SIG-M5 treated with dmso at 0.1 percent for 504 hours (cell line): ENCODE measurements around the gene TNNT2.
A peak's percentile ranks its signal among the peaks of the same experiment; 100 is the strongest.

Source experiments
- DNase-seq: peaks from one replicate; lab custom pipeline; 2025; ENCODE audit not compliant: unreplicated experiment; lab: John Stamatoyannopoulos, UW

The TNNT2 gene

DNA sequence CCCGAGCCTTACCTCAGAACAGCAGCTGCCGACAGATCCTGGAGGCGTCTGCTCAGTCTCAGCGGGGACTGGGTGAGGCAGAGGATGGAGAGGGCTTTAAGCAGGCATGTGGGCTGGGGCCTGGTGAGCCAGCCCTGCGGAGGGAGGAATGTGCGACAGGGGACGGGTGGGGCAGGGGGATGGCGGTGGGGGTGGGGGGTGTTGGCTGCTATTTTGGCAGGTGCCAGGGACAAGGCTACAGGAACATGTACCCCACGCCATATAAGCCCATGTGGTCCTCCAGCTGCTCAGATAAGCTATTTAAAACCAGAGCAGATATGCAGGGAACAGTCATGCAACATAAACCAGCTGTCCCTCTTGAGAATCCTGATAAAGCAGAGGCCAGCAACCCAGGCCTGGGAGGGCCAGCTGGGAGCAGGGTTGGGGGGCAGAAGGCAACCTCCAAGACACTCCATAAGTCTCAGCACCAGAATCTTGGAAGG lies at the start of gene TNNT2:
TNNT2 (minus strand) TSS at position 70 of the 482 bp plus-strand sequence. CDS start 4,426 bp downstream, outside the sequence.
- DNase-seq, result no peak

DNA sequence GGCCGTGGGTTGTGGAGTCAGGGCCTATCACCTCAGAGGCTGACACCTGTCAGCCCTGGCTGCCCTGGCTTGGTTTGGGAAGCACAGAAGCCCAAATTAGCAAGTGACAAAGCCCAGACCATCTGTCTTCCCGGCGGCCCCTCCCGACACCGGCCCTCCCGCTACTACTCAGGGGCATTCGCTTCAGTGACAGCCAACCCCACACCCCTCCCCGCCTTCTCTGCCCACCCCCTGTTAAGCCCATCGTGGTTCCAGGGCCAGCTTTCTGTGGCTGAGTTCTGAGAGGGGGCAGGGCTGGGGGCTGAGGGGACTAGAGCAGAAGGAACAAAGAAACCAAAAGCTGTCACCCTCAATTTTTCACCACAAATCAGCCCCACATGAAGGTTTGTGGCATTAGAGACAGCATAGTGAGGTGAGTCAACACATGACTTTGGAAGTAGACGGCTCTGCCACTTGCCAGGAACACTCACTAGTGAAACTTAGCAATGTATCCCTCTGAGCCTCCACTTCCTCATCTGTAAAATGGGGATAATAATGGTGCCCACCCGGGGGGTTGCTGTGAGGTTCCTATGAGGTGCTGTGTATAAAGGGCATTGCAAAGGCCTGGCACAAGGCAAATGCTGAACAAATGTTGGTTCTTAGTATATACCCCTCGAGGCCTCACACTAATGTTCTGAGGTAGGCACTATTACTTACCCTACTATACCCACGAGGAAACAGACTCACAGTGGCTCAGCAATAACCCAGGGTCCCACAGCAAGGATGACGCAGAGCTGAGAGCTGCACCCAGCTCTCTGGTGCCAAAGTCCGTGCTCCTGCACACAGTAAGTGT lies 49.2 kb upstream of the TNNT2 start:
- DNase-seq, result no peak

DNA sequence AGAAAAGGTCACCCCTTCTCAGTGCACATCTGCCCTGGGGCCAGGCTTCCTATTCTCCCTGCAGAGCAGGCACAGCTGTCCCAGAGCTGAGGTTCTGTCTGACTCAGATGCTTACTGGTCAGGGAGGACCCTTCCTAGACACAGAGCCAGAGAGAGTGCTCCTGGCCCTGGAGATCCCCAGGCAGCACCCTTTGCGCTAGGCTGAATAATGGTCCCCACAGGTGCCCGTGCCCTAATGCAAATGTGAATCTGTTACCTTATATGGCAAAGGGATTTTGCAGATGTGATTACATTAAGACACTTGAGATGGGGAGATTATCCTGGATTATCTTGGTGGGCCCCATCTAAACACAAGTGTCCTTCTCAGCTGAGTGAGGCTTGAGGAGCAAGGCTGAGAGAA lies 46.7 kb upstream of the TNNT2 start:
- DNase-seq, result no peak

DNA sequence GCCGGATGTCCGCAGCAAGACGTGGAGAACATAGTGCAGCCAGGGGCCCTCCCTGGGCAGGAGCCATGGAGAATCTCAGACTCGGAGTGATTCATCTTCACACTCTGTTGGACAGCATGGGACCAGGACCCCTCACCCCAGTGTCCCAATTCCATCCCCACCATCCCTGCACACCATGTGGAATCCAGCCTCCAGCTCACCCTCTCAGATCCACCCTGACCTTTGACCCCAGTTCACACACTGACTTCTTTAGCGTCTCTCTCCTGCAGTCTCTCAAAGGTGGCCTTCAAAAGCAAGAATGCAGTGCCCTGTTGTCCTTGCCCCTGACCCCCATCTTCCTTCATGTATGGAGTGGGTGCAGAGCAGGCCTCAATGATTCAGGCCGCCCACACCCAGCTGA lies 46.2 kb upstream of the TNNT2 start:
- no peak for DNase-seq

DNA sequence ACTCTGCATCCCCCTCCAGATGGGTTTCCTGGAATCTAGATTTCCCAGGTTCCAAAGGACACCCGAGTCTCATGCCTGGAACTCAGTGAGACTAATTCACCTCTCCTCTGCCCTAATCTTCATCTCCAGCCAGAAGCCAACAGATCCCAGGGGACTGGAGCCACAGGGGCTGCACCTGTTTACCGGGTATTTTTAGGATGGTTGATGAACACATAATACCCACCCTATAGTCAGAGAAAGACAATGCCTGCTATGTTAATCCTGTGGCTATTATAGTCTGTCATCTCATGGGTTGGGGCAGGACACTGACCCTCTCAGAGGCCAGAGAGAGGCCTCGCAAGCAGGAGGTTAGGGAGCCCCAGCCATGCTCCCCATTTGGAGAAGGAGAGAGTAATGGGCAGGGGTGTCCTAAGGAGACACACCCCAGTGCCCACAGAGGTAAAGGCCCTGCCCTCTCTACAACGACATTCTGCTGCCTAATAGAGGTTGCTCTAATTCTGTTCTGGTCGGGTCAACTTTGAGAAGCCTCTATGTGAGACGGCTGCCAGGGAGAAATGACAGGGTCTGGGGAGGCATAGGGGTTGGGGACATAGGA lies 45.1 kb upstream of the TNNT2 start:
- no peak for DNase-seq

DNA sequence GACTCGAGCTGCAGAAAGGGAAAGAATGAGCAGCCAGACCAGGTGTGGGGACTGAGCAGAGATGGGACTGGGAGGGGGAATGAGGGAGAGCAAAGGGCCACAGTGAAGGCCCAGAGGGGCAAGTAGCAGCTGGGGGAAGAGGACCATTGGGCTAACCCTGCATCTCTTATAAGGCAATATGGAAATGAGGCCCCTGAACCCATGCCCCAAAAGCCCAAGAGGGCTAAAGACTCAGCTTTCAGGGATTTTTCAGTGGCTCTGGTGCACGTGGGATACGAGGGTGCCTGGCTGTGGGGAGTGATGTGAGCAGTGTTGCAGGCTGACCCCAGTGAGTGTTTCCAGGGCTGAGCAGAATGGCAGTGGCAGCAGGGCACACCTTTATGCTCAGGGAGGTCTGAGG lies 44.5 kb upstream of the TNNT2 start:
- DNase-seq, result no peak

DNA sequence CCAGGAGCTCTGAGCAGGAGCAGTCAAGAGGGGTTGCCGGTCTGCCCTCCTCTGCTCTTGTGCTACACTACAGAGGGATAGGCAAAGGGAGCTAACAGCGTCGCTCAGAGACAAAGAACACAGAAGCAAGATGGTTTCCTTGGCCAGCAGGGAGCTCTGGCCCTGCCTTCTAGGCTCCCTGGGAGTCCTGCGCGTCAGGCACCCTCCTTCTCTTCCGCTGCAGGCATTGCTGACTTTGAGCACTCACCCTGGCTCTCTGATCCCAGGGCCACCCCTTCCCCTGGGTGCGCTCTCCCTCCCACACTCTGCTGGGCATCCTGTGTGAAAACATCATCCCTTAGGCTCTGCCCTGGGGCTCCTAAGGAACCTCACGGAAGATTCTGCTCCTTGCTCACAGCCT lies 43.6 kb upstream of the TNNT2 start:
- no peak for DNase-seq

DNA sequence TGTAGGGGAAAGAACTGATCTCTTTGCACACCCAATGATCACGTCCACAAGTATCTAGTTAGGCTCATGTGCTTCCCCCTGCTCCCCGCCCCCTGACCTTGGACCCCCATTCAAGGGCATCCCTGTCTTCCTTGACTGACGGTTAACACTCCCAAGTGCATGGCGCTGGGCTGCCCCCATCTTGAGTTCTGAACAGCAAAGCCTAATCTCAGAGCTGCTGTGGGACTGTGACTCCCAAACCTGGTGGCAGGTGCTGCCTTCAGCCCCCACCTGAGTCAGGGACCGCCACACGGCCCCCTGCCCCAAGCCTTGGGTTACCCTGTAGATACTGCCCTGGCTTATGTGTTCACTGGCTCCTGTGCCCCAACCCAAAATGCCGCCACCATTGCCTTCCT lies 43.1 kb upstream of the TNNT2 start:
- DNase-seq, result no peak

DNA sequence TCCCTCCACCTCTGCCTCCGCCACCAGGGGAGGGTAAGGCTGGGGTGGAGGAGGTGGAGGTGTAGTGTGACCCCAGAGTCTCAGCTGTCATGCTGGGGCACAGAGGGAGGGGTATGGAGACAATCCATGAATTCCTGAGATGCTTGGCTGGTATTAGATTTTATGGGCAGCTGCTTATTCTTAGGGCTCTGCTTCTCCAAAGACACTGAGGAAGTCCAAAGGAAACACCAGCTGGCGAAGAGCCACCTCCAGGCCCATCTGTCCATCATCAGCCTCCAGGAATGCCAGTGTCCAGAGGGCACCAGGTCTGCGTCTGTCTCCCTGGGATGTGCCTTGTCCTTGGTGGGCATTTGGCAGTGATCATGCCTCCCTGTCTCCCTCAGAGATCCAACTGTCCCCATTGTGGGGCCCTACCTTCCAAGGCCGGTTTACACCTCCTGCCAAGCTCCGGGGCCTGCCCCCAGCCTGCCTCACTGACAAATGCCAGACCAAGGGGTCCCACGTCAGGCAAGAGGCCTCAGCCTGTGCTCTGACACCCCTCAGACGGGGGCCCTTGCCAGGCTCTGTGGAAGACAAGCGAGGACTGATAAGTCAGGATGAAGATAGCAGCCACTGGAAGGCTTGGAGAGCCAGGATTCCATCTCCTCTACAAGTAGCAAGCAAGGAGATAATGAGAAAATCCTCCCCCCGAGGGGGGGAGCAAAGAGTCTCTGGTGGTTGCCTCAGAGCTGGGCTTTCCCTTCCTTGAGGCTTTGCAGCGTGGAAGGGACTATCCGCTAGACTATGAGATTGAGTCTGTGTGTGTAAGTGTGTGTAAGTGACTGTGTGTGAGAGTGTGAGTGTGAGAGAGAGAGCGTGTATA lies 42.5 kb upstream of the TNNT2 start:
- no peak for DNase-seq

DNA sequence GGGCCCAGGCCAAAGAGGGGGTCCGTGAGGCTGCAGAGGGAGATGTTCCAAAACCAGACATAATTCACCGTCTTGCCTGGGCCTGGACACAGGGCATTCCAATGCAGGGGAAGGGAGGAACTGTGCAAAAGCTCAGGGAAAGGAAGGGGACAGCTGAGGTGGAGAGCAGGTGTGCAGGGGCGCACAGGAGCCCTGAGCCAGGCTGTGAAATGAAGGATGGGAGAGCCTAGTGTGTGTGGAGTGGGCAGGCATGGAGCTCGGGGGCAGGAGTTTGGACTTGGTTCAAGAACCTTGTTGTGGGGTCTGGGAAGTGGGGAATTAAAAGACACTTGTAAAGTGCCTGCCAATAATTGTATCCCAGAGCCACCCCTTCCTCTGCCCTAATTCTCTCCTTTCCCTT lies 41.8 kb upstream of the TNNT2 start:
- no peak for DNase-seq

DNA sequence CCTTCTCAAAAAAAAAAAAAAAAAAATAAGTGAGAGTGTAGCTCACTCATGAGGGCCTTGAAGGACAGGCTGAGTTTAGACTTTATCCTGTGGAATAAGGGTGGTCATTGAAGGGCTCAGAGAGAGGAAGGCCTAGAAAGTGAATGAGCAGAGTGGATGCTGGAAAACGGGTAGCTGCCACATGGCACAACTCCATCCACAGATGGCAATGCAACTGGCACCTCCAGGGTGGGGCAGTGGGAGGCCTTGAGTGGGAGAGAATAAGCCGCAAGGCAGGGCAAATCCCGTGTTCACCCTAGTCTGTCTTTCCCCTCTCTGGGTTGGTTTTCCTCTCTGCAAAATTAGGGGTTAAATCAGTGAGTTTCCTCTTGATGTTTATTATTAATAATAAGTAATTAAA lies 41.0 kb upstream of the TNNT2 start:
- no peak for DNase-seq

DNA sequence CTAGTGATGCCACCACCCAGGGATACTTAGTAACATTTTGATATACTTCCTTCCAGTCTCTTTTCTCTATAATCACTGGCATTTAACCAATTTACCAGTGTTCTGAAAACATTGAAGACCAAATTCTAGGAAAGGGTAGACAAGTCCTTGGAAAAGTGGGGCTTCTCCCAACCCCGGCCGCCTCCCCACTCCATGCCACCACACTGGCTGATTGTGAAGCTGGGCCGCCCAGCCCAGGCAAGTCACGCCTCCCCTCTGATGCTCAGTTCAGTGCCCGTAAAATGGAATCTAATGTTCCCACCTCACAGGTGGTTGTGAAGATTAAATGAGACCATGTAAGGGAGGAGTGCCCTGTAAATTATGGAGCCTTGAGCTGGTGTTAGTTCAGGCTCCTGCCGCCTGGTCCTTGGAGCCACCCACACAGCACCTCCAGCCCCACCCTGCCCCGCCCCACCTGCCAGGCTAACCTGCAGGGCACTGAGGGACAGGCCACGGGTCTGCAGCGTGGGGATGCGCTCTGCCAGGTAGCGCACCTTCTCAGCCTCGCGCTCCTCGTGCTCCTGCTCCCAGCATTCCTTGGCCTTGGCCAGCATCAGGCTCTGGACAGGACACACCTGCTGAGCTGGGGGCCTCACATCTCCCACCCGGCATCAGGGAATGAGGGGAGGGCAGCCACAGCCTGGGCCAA lies 36.7 kb upstream of the TNNT2 start:
- no peak for DNase-seq

DNA sequence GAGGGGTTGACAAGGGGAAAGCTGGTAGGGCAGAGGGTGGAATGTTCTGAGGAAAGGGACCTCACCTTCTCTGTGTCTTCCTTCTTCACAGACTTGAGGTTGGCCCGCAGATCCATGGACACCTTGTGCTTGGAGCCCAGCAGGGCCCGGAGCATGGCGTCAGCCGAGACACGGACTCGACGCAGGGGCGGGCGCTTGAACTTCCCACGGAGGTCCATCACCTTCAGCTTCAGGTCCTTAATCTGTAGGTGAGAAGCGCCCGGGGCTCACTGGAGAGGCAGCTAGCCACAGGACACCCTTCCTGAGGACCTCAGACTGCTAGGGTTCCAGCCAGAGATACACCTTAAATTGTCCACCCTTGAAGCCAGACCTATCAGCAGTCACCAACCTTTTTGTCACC lies 33.8 kb upstream of the TNNT2 start:
- no peak for DNase-seq

DNA sequence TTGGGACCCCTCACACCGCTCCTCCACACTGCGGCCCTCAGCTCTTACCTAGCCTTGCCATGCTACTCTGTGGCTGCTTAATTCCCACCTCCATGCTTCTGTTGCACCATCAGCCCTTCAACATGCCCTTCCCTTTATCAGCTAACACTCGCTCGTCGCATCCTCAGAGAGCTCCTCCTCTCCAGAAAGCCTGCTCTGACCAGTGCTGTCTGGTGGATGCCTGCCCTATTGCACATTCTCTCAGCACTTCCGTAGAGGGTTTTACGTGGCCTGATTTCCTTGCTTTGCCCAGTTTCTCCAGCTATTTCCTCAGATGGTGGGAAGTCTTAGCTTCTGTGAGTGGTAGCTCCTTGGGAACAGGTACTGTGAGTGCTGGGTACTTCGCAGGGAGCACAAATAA lies 32.0 kb upstream of the TNNT2 start:
- no peak for DNase-seq

DNA sequence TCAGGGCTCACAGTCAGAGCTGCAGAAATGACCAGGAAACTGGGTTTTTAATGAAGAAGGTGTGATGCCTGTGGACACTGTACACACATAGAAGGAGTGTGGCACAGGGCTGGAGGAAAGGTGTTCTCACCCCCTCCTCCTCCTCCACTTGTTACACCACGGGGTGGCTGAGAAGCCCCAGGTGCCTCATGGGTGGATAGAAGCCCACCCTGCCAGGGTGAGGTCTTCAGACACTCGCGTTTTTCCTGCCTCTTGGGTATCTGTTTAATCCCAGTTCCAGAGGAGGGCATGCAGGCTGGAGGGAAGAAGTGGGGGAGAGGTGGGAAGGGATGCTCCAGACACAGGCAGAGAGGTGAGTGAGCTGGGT lies 31.3 kb upstream of the TNNT2 start:
- no peak for DNase-seq

DNA sequence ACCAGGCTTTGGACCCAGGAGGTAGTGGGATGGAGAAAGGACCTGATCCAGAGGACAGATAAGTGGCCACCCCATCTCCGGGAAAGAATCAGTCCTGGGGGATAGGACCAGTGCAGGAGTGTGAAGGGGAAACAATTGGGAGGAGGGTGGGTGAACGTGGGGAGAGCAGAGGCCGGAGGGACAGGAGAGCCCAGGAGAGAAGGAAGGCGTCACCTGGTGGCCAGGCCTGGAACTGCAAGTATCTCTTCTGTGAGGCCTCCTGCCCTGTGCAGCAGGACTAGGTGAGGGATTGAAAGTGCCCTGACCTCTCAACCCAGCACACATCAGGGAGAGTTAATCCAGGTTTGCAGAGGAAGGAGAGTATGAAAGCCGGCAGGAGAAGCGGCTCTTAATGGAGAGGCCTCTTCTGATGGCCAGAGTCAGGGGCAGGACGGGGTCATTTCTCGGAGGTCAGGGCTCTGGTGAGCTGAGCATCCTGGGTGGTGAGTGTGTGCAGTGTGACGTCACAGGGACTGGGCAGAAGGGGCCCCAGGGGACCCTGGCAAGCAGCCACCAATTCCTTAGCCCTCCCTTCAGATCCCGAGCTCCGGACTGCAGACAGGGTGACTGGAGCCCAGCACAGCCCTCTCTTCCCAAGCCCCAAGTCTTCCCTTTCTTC lies 30.8 kb upstream of the TNNT2 start:
- DNase-seq, result peak; percentile 79

DNA sequence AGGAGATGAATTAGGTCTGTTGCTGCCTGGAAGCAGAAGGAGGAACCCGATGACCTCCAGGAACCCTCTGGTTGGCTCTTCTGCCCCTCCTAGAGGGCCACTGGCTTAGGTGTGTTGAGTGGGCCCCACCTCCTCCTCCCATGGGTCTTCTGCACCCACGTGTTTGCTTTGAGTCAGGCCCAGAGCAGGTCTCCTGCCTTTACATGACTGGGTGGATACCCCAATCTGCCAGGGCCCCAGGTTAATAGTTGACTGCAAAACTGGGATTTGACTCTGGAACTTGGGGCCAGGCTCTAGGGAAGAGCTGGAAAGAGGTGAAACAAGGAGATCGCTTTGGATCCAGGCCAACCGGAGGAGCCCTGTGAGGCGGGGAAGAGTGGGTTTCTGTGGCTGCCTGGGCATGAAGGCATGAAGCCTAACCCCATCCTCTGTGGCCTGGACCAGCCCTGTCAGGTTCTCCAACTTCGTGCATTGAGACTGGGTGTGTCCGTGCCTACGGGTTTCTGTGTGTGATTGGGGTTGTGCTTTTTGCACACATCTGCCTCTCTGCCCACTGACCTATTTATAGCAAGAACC lies 29.4 kb upstream of the TNNT2 start:
- DNase-seq, result no peak

DNA sequence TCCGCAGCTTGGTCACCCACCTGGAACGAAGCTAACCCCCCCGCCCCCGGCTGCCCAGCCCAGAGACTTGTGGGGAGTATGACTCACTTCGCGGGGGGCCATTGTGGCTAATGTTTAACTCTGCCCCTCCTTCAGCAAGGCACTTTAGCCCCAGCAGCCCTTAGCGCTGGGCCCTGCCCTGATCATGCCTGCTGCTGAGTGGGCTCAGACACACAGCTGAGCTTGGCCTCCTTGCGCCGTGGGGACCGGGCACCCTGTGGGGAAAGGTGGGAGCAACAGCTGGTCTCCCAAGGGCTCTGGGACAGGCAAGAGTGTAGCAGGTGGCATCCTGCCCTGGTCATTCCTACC lies 28.0 kb upstream of the TNNT2 start:
- DNase-seq, result no peak

DNA sequence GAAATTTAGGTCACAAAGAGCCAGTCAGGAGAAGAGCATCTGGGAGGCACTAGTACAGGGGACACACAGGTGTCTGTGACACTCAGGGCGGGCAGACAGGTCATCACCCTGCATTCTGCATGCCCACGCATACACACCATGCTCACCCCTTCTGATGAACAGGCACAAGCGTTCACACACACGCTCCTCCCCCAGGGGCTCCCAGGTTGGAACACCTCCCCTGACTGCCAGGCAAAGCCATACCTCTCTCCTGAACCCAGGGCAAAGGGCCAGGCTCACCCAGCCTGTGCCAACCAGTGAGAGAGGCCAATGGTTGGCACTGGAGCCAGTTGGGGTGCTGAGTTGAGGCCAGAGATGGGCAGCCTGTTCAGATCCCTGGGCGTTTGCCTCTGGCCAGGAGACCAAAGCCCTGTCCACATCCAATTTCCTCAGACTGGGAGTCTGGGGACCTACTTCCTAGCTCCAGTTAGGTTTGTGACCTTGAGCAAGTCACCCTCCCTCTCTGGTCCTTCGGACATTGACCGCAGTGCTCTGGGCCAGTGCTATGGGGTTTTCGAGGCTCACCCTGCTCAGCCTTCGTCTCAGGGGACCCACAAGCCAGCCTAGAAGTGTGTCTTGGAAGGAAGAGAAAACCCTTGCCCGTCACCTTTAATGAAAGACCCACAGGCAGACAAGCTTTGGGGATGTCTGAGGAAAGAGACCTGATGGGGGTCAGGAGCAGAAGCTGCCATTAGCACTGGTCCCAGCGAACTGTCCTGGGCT lies 27.4 kb upstream of the TNNT2 start:
- no peak for DNase-seq

DNA sequence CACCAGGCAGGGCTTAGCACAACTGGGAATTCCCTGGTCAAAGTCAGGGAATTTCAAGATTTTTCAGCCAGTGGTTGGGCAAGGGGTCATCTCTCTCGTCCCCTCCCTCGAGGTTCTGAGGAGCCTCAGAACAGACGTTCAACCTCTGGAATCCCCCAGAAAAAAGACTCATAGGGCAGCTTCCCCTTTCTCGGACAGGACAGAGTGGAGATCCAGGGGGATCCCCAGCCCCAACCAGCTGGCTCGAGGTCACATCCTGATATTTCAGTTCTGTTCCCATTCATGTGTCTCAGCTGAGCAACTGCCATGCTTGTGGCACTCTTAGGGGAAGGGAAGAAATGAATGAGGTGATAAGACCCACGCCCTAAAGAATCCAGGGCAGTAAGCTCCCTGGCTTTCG lies 26.6 kb upstream of the TNNT2 start:
- no peak for DNase-seq
